Muscle of back (tissue), 13 donors: Measurements from ENCODE around the gene SYMPK. TPM values are rescaled to one million over a fixed set of nuclear protein-coding genes. Genes with fewer than 3 reads are reported as not detected.
"Not testable (repeated sequence)": the region's sequence is repeated elsewhere in the genome, so short reads cannot be mapped to it uniquely, and the experiment has no call there.

ENCODE experiments used
- DNase-seq, 3 donors: peaks; one replicate each; pipeline versions ENCODE4 v3.0.0 to v3.0.0-alpha.2; 2013
- long read RNA-seq, 9 donors: transcript quantifications; one replicate each; lab custom pipeline, GENCODE V29; 2026
- polyA plus RNA-seq, 10 donors: library from polyadenylated mRNA; unstranded; fragments of 120-200 nt; gene quantifications; one replicate each; pipeline ENCODE4 v1.2.1, GENCODE V29; 2013; ENCODE audit not compliant: insufficient read length in 10 of 10

SYMPK gene
- polyA plus RNA-seq: 10 to 100 TPM; 34.2 to 42.1 (median 35.2) TPM
- long read RNA-seq, donor 1: 0 reads
- long read RNA-seq, donor 2, partial matches to known transcripts: 6 of 6 reads
- long read RNA-seq, donor 2, other reads (novel, unspliced or antisense): 0 of 6 reads
- long read RNA-seq, donor 3: 0 reads
- long read RNA-seq, donor 4, full-length matches to known transcripts: 1 of 1 reads
- long read RNA-seq, donor 4, partial matches to known transcripts: 0 of 1 reads
- long read RNA-seq, donor 4, other reads (novel, unspliced or antisense): 0 of 1 reads
- long read RNA-seq, donor 5, partial matches to known transcripts: 10 of 11 reads
- long read RNA-seq, donor 5, other reads (novel, unspliced or antisense): 0 of 11 reads
- long read RNA-seq, donor 6: 0 reads
- long read RNA-seq, donor 7, full-length matches to known transcripts: 3 of 3 reads
- long read RNA-seq, donor 7, partial matches to known transcripts: 0 of 3 reads
- long read RNA-seq, donor 7, other reads (novel, unspliced or antisense): 0 of 3 reads
- long read RNA-seq, donor 8, full-length matches to known transcripts: 2 of 2 reads
- long read RNA-seq, donor 8, partial matches to known transcripts: 0 of 2 reads
- long read RNA-seq, donor 8, other reads (novel, unspliced or antisense): 0 of 2 reads
- long read RNA-seq, donor 9: 0 reads

DNA sequence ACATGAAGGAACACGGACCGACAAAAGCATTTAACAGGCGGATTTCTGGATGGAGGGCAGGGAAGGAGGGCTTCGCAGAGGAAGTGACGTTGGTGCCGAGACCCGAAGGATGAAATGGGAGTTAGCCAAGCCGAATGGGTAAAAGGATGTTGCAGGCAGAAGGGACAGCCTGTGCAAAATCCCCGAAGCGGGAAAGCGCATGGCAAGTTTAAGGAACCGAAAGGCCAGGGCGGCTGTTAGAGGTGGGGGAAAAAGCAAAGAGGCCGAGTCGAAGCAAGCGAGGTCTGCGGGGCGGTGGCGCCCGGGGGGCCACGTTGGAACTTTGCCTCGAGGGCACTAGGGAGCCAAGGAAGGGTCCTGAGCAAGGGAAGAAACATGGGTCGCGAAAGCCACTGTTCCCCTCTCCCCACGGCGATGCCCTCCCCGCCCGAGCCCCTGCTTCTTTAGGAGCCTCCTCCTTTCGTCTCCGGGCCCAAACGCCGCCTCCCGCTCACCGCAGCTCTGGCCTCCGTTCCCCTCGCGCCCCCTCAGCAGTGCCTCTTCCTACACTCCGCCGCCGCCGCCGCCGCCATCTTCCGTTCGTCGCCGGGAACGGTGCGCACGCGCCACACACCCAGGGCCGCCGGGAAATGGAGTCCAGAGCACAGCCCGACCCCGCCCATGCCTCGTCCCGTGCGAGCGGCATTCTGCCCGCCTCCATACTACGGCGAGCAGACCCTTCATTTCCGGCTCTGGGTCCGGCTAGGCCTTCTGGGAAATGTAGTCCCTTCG lies at the start of gene SYMPK:
Gene SYMPK (minus strand): TSS at position 584 of the 771 bp plus-strand sequence. CDS start 8,652 bp downstream, outside the sequence.
- DNase-seq: peak; percentile 99 to 100 (median 99)

DNA sequence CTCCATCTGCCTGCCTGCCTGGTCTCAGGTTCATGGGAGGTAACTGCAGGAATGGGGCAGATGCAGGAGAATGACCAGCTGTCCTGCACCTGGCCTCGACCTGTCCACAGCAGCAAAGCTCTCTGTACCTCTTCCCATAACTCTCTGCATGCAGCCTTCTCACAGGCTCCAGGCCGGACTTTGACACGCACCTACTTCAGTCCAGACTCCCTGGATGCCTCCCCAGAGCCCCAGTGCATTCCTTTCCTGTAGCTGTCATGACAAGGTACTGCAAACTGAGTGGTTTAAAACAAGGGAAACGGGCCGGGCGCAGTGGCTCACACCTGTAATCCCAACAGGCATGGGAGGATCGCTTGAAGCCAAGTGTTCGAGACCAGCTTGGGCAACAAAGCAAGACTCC lies 48.3 kb upstream of the SYMPK start:
- DNase-seq: no peak

DNA sequence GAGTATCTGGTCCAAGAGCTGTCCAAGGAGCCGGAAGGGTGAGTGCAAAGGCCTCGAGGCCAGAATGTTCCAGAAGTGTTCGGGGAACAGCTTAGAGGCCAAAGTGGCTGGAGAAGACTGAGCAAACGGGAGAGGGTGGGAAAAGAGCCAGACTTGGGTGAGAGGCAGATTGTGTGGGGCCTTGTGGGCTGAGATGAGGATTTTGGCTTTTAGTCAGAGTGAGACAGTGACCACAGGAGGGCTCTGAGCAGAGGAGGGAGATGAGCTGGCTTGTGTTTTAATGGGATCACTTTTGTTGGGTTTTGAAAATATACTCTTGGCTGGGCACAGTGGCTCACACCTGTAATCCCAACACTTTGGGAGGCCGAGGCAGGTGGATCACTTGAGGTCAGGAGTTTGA lies 46.0 kb upstream of the SYMPK start:
- no peak for DNase-seq

DNA sequence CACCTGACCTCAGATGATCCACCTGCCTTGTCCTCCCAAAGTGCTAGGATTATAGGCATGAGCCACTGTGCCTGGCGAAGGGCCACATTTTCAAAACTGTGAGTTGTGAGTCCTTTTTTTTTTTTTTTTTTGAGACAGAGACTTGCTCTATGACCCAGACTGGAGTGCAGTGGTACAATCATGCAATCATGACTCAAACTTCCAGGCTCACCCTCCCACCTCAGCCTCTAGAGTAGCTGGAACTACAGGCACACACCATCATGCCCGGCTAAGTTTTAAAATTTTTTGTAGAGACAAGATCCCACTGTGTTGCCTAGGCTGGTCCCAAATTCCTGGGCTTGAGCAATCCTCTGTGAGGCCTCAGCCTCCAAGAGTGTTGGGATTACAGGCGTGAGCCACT lies 43.3 kb upstream of the SYMPK start:
- DNase-seq: no peak

DNA sequence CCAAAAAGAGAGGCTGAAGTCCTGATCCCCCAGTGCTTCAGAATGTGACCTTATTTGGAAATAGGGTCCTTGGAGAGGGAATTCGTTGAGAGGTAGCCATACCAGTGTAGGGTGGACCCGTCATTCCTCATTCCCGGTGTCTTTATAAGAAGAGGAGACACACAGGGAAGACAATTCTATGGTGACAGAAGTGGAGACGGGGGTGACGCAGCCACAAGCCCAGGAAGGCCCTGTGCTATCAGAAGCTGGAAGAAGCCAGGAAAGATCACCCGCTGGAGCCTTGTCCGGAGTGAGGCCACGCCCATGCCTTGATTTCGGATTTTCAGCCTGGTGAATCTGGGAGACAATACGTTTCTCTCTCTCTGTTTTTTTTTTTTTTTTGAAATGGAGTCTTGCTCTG lies 42.1 kb upstream of the SYMPK start:
- DNase-seq: no peak

DNA sequence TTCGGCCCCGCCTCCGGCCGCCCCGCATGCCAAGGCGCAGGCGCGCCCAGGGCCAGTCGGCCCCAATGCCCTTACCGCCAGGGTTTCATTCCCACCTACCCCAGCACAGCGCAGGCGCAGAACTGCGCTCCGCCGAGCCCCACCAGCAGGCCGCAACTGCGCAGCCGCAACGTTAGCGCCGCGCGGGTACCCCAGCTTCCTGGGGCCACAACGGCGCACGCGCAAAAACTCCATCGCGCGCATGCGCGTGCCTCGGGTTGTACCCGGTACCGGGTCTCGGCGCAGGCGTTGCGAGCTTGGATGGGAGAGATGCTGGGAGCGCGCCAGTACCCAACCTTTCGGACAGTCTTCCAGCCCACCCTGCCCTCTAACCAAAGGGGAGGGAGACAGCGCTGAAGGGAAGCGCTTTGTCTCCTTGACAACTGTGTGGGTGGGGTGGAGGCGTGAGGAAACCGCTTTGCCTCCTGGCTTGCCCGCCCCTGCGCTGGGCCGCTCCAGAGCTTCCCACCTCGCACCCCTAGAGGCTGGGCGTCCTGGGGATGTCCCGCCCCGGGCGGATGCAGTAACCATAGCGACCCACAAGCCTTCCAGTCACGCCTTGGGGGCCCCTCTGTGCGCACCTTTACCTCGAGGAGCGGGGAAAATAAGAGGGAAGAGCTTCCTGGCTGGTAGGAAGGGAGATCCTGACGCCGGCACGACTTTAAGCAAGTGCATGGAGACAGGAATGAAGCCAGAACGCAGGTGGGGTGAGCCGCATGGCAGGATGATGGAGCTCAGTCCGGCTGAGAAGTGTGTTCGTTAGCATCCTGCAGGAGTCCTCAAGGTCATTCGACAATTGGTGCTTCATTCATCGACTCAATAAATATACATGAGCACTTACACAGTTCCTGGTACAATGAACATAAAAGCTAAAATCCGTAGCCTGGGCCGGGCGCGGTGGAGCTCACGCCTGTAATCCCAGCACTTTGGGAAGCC lies 40.0 kb upstream of the SYMPK start:
- DNase-seq: peak; percentile 98 to 100 (median 100)

DNA sequence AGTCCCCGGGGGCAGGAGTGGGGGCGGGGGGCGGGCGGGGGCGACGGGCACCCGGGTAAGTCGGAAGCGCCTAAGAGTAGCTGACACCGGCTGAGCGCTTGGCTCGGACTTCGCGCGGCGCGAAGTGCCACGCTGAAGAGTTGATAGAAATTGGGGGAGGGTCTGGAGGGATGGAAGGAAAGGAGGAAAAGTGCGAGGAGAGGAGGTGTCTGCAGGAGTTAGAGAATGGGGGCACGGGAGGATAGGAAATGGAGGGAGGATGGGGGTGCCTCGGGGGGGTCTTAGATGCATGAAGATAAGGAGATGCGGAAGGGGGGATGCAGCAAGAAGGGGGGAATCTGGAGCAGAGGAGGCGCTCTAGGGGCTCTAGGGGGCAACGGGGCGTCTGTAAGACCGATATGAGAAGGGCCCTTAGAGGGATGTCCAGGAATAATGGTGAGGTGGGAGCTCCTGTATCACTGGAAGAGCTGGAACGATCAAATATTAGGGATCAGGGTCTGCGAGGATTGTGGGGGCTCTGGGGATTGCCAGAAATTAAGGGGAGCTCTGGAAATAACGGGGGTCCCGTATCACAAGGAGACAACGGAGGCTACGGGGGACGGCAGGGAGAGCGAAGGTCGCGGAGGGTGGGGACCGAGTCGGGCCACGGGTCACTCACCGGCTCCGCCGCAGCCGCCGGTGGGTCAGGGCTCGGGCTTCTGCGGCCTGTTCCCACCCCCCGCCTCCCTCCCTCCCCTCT lies 39.1 kb upstream of the SYMPK start, which contains the start of gene MYPOP:
Gene MYPOP (minus strand): TSS at position 702 of the 739 bp plus-strand sequence. CDS start 840 bp downstream, outside the sequence.
- DNase-seq: peak in 2 of 3 donors; percentile 8 to 44

DNA sequence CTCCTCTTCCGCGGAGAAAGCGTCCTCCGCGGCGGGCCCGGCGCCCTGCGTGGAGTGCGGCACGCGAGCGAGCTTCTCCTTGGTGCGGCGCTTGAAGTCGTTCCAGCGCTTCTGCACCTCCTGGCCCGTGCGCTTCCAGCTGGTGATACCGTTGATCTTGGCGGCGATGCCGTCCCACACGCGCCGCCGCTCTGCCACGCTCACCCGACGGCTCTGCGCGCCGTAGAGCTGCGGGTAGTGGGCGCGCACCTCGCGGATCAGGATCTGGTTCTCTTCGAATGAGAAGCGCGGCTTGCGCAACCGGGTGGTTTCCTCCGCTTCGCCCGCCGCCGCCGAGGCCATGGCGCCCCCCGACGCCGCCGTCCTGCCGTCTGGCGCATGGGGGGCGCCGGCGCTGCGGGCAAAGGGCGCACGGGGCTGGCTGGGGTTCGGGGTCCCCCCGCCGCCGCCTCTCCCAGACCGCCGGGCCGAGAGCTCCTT lies 38.5 kb upstream of the SYMPK start:
- DNase-seq: peak in 2 of 3 donors; percentile 24 to 61

DNA sequence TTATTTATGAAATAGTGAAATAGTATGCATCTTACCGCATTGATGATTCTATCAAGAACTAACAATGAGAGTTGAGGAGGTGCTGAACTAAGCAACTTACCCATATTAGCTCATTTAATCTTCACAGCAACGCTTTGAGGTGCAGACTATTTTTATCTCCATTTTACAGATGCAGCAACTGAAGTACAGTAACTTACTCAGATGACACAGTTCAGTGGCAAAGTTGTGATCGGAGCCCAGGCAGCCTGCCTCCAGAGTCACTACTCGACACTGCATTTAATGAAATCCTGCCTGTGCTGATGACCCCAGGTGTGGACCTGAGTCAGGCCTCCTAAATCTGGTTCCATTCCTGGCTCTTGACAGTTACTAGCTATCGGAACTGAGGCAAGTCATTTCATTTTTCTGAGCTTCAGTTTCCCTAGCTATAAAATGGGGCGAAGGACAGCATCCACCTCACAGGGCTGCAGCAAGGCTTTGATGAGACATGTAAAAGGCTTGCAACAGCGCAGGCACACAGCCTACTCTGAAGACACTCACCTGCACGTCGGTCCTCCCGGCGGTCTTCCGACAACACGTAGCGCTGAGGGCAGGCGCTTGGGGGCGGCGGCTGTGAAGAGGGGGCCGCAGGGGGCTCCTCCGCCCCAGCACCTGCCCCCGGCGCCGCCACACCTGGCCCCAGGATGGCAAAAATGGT lies 37.9 kb upstream of the SYMPK start:
- DNase-seq: no peak

DNA sequence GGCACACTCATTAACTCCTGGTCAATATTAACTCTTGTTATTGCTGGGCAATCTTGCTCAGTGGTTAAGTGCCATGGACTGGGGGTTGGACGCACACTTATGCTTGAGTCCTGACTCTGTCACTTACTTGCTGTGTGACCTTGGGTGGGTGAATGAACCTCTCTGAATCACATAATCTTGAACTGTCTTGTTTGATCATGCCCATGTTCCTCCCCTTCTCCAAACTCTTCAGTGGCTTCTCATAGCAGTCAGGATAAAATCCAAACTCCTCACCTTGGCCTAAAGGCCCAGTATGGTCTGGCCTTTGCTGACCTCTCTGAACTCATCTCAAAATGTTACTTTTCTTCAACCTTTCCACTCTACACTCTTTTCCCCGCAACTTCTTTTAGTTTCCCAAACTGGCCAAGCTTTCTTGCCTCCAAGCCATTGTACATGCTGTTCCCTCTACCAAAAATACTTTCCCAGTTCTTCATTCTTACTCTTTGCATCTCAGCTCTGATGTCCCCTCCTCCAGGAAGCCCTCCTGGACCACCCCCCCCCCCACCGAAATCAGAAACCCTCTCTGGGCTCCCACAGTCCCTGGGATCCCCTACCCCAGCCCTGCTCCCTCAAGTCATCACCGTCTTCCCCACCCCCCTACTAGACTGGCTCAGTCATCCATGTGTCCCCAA lies 37.1 kb upstream of the SYMPK start:
- DNase-seq: no peak

DNA sequence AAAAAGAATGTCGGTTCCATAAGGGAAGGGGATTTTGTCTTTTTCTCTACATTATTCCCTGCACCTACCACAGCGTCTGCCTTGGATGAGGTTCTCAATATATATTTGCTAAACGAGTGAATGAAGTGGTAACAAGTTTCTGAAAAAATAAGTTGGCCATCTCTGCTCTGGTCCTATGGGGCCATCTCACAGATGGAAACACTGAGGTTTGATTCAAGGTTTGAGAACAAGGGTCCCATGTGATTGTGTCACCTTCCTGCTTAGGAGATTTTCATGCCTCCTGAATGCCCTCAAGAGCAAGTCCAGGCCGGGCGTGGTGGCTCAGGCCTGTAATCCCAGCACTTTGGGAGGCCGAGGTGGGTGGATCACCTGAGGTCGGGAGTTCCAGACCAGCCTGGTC lies 36.3 kb upstream of the SYMPK start:
- no peak for DNase-seq

DNA sequence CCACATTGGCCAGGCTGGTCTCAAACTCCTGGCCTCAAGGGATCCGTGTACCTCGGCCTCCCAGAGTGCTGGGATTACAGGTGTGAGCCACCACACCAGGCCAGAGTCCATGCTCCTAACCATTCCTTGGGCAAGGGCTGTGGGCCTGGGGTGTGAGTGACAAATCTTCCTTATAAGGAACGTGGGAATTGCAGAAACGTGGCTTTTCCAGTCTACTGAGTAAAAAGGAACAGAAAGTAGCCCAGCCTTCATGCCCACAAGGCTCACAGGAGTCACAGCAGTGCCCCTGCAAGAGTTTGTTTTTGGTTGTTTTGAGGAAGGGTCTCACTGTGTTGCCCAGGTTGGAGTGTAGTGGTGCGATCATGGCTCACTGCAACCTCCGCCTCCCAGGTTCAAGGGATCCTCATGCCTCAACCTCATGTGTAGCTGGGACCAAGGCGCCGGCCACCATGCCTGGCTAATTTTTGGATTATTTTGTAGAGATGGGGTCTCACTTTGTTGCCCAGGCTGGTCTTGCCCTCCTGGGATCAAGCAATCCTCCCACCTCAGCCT lies 34.4 kb upstream of the SYMPK start:
- no peak for DNase-seq

DNA sequence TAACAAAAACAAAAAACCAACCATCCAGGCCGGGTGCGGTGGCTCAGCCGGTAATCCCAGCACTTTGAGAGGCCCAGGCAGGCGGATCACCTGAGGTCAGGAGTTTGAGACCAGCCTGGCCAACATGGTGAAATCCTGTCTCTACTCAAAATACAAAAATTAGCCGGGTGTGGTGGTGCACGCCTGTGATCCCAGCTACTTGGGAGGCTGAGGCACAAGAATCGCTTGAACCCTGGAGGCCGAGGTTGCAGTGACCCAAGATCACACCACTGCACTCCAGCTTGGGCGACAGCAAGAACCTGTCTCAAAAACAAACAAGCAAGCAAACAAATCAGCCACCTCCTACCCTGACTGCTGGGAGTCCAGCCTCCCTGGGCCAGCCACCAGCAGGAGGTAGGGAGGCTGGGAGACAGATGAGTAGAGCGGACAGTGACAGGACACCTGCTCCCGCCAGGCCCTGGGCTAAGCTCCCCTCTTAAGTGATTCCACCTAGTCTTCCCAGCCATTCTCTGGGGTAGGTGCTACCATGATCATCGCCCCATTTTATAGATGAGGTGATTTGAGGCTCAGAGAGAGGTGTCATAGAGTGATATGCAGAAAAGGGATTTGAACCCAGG lies 33.1 kb upstream of the SYMPK start:
- not testable (repeated sequence) for DNase-seq

DNA sequence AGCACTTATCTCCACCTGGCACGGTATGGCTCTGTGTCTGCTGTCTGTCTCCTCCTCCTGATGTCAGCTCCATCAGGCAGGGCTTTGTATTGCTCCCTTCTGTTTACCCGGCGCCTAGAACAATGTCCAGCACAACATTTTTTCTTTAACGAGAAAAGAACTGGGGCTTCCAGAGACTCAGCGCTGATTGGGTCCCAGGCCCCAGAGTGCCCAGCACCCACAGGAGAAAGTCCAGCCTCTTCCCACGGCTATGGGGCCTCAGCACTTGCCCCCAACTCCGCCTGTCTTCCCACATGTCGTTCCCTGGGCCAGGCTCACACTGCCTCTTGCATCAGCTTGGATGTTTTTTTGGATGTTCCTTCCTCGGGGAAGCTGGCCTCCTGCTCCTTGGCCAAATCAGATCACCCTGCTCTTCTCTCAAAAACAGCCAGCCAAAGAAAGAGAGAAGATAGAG lies 32.6 kb upstream of the SYMPK start:
- DNase-seq: no peak

DNA sequence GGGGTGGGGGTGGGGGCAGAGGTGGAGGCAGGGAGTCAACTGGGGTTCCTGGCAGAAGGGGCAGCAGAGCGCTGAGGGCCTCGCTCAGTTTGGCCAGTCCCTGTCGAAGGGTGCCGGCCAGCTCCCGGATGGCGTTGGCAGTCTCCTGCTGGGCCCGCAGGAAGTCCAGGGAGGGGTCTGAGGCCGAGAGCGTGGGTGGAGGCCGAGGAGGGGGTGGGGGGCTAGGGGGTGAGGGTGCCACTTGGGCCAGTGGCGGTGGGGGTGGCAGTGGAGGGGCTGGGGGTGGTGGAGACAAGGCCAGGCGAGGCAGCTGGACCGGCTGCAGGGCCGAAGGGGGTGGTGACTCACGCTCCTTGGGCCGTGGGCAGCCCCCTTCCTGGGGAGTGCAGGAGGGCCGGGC lies 27.9 kb upstream of the SYMPK start:
- DNase-seq: no peak

DNA sequence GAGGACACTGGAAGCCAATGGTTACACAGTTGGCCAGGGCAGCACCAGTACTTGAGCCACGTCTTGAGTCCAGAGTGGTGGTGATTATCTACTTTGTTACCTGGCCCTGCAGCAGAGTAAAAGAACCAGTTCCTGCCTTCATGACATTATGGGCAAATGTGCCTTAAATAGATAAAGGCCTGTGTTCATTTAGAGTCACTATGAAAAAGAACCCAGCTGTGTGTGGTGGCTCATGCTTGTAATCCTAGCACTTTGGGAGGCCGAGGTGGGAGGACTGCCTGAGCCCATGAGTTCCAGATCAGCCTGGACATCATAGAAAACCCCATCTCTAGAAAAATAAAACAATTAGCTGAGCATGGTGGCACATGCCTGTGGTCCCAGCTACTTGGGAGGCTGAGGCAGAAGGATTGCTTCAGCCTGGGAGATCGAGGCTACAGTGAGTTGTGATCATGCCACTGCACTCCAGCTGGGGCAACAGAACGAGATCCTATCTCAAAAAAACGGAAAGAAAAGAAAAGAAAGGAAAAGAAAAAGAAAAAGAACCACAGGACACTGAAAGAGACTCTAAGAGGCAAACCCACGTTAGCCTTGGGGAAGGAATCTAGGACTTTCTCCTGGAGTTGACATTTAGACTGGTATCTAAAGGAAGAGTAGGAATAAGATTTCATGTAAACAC lies 26.4 kb upstream of the SYMPK start:
- no peak for DNase-seq

DNA sequence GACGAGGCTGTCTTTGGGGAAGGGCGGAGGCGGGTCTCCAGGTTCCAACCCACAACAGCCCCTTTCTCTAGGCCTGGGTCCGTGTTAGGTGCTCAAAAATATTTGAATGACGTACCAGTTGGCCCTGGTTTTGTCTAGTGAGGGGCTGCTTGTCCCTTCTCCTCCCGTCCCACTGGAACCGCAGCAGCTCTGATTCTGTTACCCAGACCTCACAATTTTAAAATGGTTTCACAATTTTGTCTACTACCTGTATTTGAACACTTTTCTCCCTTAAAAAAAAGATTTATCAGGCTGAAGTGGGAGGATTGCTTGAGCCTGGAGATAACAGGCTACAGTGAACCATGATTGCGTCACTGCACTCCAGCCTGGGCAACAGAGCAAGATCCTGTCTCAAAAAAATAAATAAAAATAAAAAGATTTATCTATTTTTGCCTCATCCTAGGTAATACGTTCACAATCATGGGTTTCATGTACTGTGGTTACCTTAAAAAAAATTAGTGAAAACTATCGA lies 24.3 kb upstream of the SYMPK start:
- DNase-seq: no peak
